HepG2 (cell line): ENCODE results near the gene PXMP4. TPM values are rescaled to one million over a fixed set of nuclear protein-coding genes. Genes with fewer than 3 reads are reported as not detected.

Source experiments
- ATAC-seq: fragments of 200-7000 bp; cut with Tn5 transposase; 3 replicates; pipeline ENCODE4 v1.9.1; 2020; ENCODE audit warnings: mild to moderate bottlenecking, moderate library complexity
- BruUV-seq: library from RNA; stranded (reverse); fragments of 400-500 nt; replicated peaks from 2 replicates; lab custom pipeline; 2021; lab: Mats Ljungman, UMichigan
- CTCF ChIA-PET: fragments of 300-600 bp; formaldehyde crosslinking; extraction: SDS; loops from one replicate; lab custom pipeline; 2021; ENCODE audit warnings: low total read pairs, inconsistent platforms, low intra/inter-chr PET ratio; lab: Yijun Ruan, JAX
- POLR2A ChIA-PET: fragments of 350-600 bp; sonication (Branson Sonifier 250); formaldehyde crosslinking; loops from one replicate; lab custom pipeline; 2020; ENCODE audit warnings: antibody characterized with exemption, inconsistent platforms; lab: Yijun Ruan, JAX
- DNase-seq: peaks from one replicate; pipeline ENCODE4 v3.0.0-alpha.2; 2015; ENCODE audit warnings: low spot score
- FAIRE-seq: peaks from 3 replicates; lab custom pipeline; 2011; peaks lifted over from hg19 to GRCh38; lab: Jason Lieb, UNC
- H2AFZ ChIP-seq: one replicate; pipeline ENCODE4 v1.6.1; 2011; ENCODE audit warnings: low read length, inconsistent platforms
- H3K27ac ChIP-seq: fragments of 300-600 bp; 3 replicates; pipeline ENCODE4 v1.8.0; 2011; ENCODE audit warnings: mixed run types, mild to moderate bottlenecking, mixed read lengths, low read length, inconsistent platforms; ENCODE audit not compliant: insufficient read depth; ENCODE audit errors: extremely low read length
- H3K27me3 ChIP-seq, 2 experiments: fragments of 200-600 bp in 1 of 2; 2 replicates in 1 of 2; 3 replicates in 1 of 2; pipeline versions ENCODE4 v1.6.0 to v1.8.0; 2011; ENCODE audit warnings: low read length in 2 of 2, mild to moderate bottlenecking in 2 of 2, moderate library complexity in 2 of 2, inconsistent platforms in 1 of 2; ENCODE audit not compliant: insufficient read depth in 2 of 2, control insufficient read depth in 1 of 2
- H3K36me3 ChIP-seq, 2 experiments: fragments of 200-600 bp in 1 of 2; replicated peaks in 1 of 2; 2 replicates in 1 of 2; 3 replicates in 1 of 2; pipeline versions ENCODE4 v1.5.1 to v1.8.0; 2011; ENCODE audit warnings: low read length in 2 of 2, inconsistent platforms in 1 of 2; ENCODE audit not compliant: insufficient read depth in 2 of 2, control insufficient read depth in 1 of 2
- H3K4me1 ChIP-seq: 2 replicates; pipeline ENCODE4 v1.5.1; 2012; ENCODE audit warnings: low read length, inconsistent platforms; ENCODE audit not compliant: insufficient read depth
- H3K4me2 ChIP-seq: 2 replicates; pipeline ENCODE4 v1.6.0; 2011; ENCODE audit warnings: low read depth, low read length, inconsistent platforms
- H3K4me3 ChIP-seq, 3 experiments: fragments of 200-600 bp in 1 of 3; sonication (generic), shearing (Covaris generic) in 1 of 3; replicated peaks in 1 of 3; 2 replicates each; pipeline ENCODE4 v1.5.1; 2011 to 2016; ENCODE audit warnings: low read length in 3 of 3, inconsistent platforms in 2 of 3, low read depth in 2 of 3, mild to moderate bottlenecking in 2 of 3, control low read depth in 1 of 3, mixed read lengths in 1 of 3; ENCODE audit not compliant: insufficient read depth in 1 of 3
- H3K79me2 ChIP-seq: one replicate; pipeline ENCODE4 v1.6.1; 2011; ENCODE audit warnings: low read length, inconsistent platforms; ENCODE audit not compliant: insufficient read depth
- H3K9ac ChIP-seq: 2 replicates; pipeline ENCODE4 v1.6.0; 2011; ENCODE audit warnings: mild to moderate bottlenecking, low read depth, low read length, inconsistent platforms; ENCODE audit not compliant: insufficient read depth
- H3K9me3 ChIP-seq: 2 replicates; pipeline ENCODE4 v1.5.1; 2012; ENCODE audit warnings: mild to moderate bottlenecking, low read length
- H4K20me1 ChIP-seq: 2 replicates; pipeline ENCODE4 v1.6.0; 2011; ENCODE audit warnings: inconsistent platforms, mild to moderate bottlenecking, low read length, moderate library complexity; ENCODE audit not compliant: insufficient read depth
- GATAD1 ChIP-seq: IDR thresholded peaks from 2 replicates; pipeline ENCODE4 v1.6.1; 2016; ENCODE audit warnings: missing genetic modification reagents, missing compliant biosample characterization
- GRHL1 ChIP-seq: sonication (generic); formaldehyde crosslinking; conservative IDR thresholded peaks from 2 replicates; pipeline ENCODE4 v1.8.0; 2022; ENCODE audit warnings: missing genetic modification reagents
- LRRFIP1 ChIP-seq: sonication (generic); formaldehyde crosslinking; conservative IDR thresholded peaks from 2 replicates; pipeline ENCODE4 v1.4.0; 2020; ENCODE audit warnings: missing genetic modification reagents
- MNT ChIP-seq: fragments of 450-650 bp; IDR thresholded peaks from 2 replicates; pipeline ENCODE4 v1.6.1; 2016
- POGZ ChIP-seq: sonication (generic); formaldehyde crosslinking; IDR thresholded peaks from 2 replicates; pipeline ENCODE4 v1.4.0; 2020; ENCODE audit warnings: mild to moderate bottlenecking, missing genetic modification reagents
- POLR2A ChIP-seq, 2 experiments: IDR thresholded peaks; 2 replicates each; pipeline ENCODE4 v1.6.1; 2011; ENCODE audit warnings: low read depth in 2 of 2, low read length in 2 of 2, mild to moderate bottlenecking in 1 of 2, moderate library complexity in 1 of 2; ENCODE audit not compliant: insufficient read depth in 1 of 2
- SALL1 ChIP-seq: sonication (generic); formaldehyde crosslinking; IDR thresholded peaks from 2 replicates; pipeline ENCODE4 v1.8.0; 2022; ENCODE audit warnings: mild to moderate bottlenecking, missing genetic modification reagents
- ZBTB25 ChIP-seq: IDR thresholded peaks from 2 replicates; pipeline ENCODE4 v1.6.1; 2018; ENCODE audit warnings: missing genetic modification reagents
- ZSCAN21 ChIP-seq: sonication (generic); formaldehyde crosslinking; IDR thresholded peaks from 2 replicates; pipeline ENCODE4 v1.8.0; 2022; ENCODE audit warnings: mild to moderate bottlenecking, missing genetic modification reagents, moderate library complexity, borderline replicate concordance
- ZSCAN9 ChIP-seq: IDR thresholded peaks from 2 replicates; pipeline ENCODE4 v1.6.1; 2016; ENCODE audit warnings: borderline replicate concordance
- WGBS: methylation state at CpG from one replicate; pipeline ENCODE4 v1.1.6; 2017; ENCODE audit warnings: low lambda C conversion rate; 5-methylcytosine and 5-hydroxymethylcytosine counted together
- in situ Hi-C: cut with HindIII; loops from 2 replicates; pipeline ENCODE4 v1.10.0; 2017; ENCODE audit warnings: low pct_unique_long_range_greater_than_20kb; ENCODE audit not compliant: extremely low pct_ligation_motif_present
- intact Hi-C: fragments of 100-400 bp; cut with micrococcal nuclease; formaldehyde crosslinking; loops from one replicate; pipeline ENCODE4 v1.10.0; 2022; ENCODE audit not compliant: unreplicated experiment
- polyA plus RNA-seq, 8 experiments: library from polyadenylated mRNA; depleted of rRNA in 3 of 8; stranded (reverse) in 7 of 8; unstranded in 1 of 8; fragments of >200 nt; fragmentation: Illumina TruSeq in 4 of 8; extraction: Trizol in 4 of 8; gene quantifications; 2 replicates each; pipeline versions ENCODE4 v1.2.1 to v1.2.3, GENCODE V29; 2011 to 2016; ENCODE audit warnings: low read depth in 4 of 8, missing spikeins in 1 of 8, mixed read lengths in 1 of 8; ENCODE audit not compliant: insufficient read depth in 1 of 8
- total RNA-seq, 5 experiments: library from RNA; depleted of rRNA; stranded (reverse); fragments of >200 nt; fragmentation: Illumina TruSeq; extraction: Trizol; gene quantifications; 2 replicates each; pipeline ENCODE4 v1.2.3, GENCODE V29; 2016; ENCODE audit warnings: low read depth in 1 of 5

PXMP4 gene
- total and polyA plus RNA-seq, 2 of the 13 experiments (the other 11 are each of a cell fraction or from before 2014, with no cell fraction given): not detected

GRCh38 chr20:33658510-33658909 is 61.6 kb downstream of the PXMP4 start:
- Histone ChIP-seq H3K9me3 (no peaks in the 10 kb centered on the region), H3K4me1 (peaks cover 26% of the 10 kb centered on the region), H3K4me2 (no peak overlapping the region), H2AFZ (no peak overlapping the region), H3K36me3 (peaks cover 40 to 47% of the 10 kb centered on the region in 2 experiments), H4K20me1 (no peaks in the 10 kb centered on the region), H3K27ac (no peak overlapping the region), H3K79me2 (peaks cover 4% of the 10 kb centered on the region), H3K4me3 (no peak overlapping the region), H3K9ac (no peak overlapping the region), H3K27me3 (no peaks in the 10 kb centered on the region; a peak in 1 of 5 replicates)
- WGBS: 94% methylated on average over 4 of the region's 8 CpGs
- DNase-seq (no peak), ATAC-seq (no peak), FAIRE-seq (no peak)
- intact Hi-C loops (no loop called here), in situ Hi-C loops (no loop called here)
- ChIA-PET CTCF (no interaction called here), POLR2A (no interaction called here)
- no TSS peak for BruUV-seq
- TF ChIP-seq ZSCAN21 (CRISPR knock-in tag) (no peak), GATAD1 (CRISPR knock-in tag) (no peak), POGZ (CRISPR knock-in tag) (no peak), ZSCAN9 (CRISPR knock-in tag) (no peak), GRHL1 (CRISPR knock-in tag) (no peak), POLR2A (IDR thresholded peaks at IDR 0.05; ENCODE audit: insufficient read depth in 1 of 2, low read depth in 2 of 2, low read length in 2 of 2) (0 out of 4 replicates have a peak, but pooled peaks of 1 of the 2 experiments have one; percentile 24), MNT (peak; percentile 55), LRRFIP1 (CRISPR knock-in tag) (no peak), SALL1 (CRISPR knock-in tag) (no peak), ZBTB25 (no peak)
